ENCODE measurements around the gene SGPL1.

The SGPL1 gene

DNA sequence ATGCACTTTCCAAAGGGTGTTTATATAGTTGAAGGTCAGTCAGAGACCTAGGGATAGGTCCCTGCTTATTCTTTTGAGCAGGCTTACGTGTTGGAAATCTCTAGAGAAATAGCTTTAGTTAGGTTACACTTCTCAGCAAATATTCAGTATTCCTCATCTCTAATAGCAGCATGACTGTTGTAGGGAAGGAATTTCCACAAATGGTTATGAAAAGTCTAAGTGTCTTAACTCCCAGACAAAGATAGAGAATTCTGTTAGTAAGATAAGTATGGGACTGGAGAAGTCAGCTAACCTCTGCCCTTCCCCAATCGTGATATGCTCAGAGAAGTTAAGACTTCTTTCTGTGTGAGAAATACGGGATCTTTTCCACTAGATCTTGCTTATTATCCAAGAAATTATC, 16.5 kb downstream of the SGPL1 start:
- Histone ChIP-seq H3K4me3 (ENCODE audit: low read depth, low read length) (no peak overlapping the region), H4K8ac (ENCODE audit: low read depth, low read length) (no peak overlapping the region), H3K14ac (ENCODE audit: low read length) (no peak overlapping the region), H2AK5ac (ENCODE audit: low read length) (no peak overlapping the region), H2AFZ (ENCODE audit: insufficient read depth, low read length, poor library complexity) (no peak overlapping the region), H3K4me2 (ENCODE audit: low read length) (no peak overlapping the region), H3K23ac (ENCODE audit: low read length) (no peak overlapping the region), H4K12ac (ENCODE audit: low read depth, low read length) (no peak overlapping the region), H3K9me3 (ENCODE audit: insufficient read depth, low read depth, low read length) (no peaks in the 10 kb centered on the region), H3K18ac (ENCODE audit: low read length) (no peak overlapping the region), H3K4ac (ENCODE audit: low read depth, low read length) (no peak overlapping the region), H2BK120ac (ENCODE audit: insufficient read depth, low read length, poor library complexity) (no peak overlapping the region), H3K27me3 (ENCODE audit: insufficient read depth, low read length) (no peaks in the 10 kb centered on the region), H3K79me1 (ENCODE audit: low read length) (peaks cover 8% of the 10 kb centered on the region), H2BK5ac (ENCODE audit: low read depth, low read length, poor library complexity) (no peak overlapping the region), H4K91ac (ENCODE audit: low read depth, low read length) (no peak overlapping the region), H3K36me3 (ENCODE audit: control insufficient read depth in 1 of 2, insufficient read depth in 2 of 2, low read length in 2 of 2) (peaks cover 0 to 5% of the 10 kb centered on the region in 2 experiments), H3K27ac (ENCODE audit: low read depth, low read length) (peak overlapping the region; percentile 33), H3K4me1 (ENCODE audit: control insufficient read depth in 1 of 2, insufficient read depth in 2 of 2, low read length in 2 of 2) (peaks cover 18 to 31% of the 10 kb centered on the region in 2 experiments), H3K9ac (ENCODE audit: low read length) (no peak overlapping the region), H3K79me2 (ENCODE audit: control insufficient read depth, insufficient read depth, low read length, poor library complexity) (peaks cover 2% of the 10 kb centered on the region), H2BK12ac (ENCODE audit: low read length) (no peak overlapping the region)
- no peak for DNase-seq
- WGBS (ENCODE audit: extremely low coverage, insufficient coverage, insufficient read length): no CpG with 5 or more reads among the region's 3 CpGs

DNA sequence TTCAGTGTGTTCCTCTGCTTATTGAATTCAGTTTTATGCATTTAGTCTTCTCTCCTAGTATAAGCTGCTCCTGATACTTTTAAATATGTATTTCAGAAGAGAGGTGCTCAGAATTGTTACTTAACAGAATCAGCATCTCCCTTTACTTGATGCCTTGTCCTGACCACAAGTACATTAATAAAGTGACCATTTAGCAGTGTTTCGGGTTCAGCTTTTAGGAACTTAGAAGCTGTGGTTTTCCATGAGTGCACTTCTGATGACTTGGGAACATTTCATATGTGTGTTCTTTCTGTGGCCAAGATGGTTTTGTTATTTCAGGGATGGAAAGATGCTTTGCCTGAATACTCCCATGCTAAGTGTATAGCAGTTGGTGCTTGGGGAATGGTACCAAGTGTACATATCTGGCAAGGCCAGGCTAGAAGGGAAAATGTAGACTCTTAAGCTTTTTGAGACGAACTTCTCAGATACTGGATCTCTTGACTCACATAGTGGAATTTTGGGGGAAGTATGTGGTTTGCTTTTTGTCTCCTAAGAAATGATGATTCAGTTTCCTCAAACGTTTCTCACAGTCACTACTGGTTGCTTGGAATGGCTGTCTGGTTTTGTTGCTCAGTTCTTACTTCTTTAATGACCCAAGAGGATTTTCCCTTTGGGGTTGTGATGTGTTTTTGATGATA, 17.2 kb downstream of the SGPL1 start:
- Histone ChIP-seq H3K14ac (ENCODE audit: low read length) (peak overlapping the region; percentile 68), H4K91ac (ENCODE audit: low read depth, low read length) (no peak overlapping the region), H2BK120ac (ENCODE audit: insufficient read depth, low read length, poor library complexity) (no peak overlapping the region), H4K8ac (ENCODE audit: low read depth, low read length) (peak overlapping the region; percentile 39), H3K4me1 (ENCODE audit: control insufficient read depth in 1 of 2, insufficient read depth in 2 of 2, low read length in 2 of 2) (peaks cover 18 to 31% of the 10 kb centered on the region in 2 experiments), H2AFZ (ENCODE audit: insufficient read depth, low read length, poor library complexity) (no peak overlapping the region), H3K23ac (ENCODE audit: low read length) (no peak overlapping the region), H2AK5ac (ENCODE audit: low read length) (no peak overlapping the region), H3K18ac (ENCODE audit: low read length) (no peak overlapping the region), H3K4ac (ENCODE audit: low read depth, low read length) (peak overlapping the region; percentile 46), H3K79me2 (ENCODE audit: control insufficient read depth, insufficient read depth, low read length, poor library complexity) (peaks cover 2% of the 10 kb centered on the region), H3K9ac (ENCODE audit: low read length) (no peak overlapping the region), H2BK12ac (ENCODE audit: low read length) (peak overlapping the region; percentile 47), H3K27me3 (ENCODE audit: insufficient read depth, low read length) (no peaks in the 10 kb centered on the region), H2BK5ac (ENCODE audit: low read depth, low read length, poor library complexity) (no peak overlapping the region), H3K9me3 (ENCODE audit: insufficient read depth, low read depth, low read length) (no peaks in the 10 kb centered on the region), H3K79me1 (ENCODE audit: low read length) (peaks cover 8% of the 10 kb centered on the region), H3K36me3 (ENCODE audit: control insufficient read depth in 1 of 2, insufficient read depth in 2 of 2, low read length in 2 of 2) (peaks cover 0 to 6% of the 10 kb centered on the region in 2 experiments), H3K4me3 (ENCODE audit: low read depth, low read length) (no peak overlapping the region), H3K4me2 (ENCODE audit: low read length) (peak overlapping the region; percentile 16), H4K12ac (ENCODE audit: low read depth, low read length) (no peak overlapping the region), H3K27ac (ENCODE audit: low read depth, low read length) (peak overlapping the region; percentile 91)
- peak in 1 of 2 donors; percentile 50 for DNase-seq
- WGBS (ENCODE audit: extremely low coverage, insufficient coverage, insufficient read length): no CpG with 5 or more reads among the region's 3 CpGs

DNA sequence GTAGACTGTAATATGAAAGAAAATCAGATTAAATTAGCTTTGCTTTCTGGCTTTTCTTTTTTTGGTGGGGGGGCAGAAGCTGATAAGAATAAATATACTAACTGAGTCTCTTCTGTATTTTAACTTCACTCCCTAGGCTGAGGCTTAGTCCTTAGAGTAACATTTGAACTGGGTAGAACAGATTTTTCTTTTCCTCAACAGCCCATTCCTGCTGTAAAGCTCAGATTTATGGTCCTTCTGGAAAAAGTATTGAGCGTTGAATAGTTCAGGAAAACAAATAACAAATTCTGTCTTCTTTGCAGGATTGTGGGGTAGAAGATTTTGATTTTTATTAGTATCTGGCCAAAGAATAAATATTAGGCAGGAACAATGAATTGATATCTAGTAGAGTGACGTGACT, 17.9 kb downstream of the SGPL1 start:
- Histone ChIP-seq H3K27ac (ENCODE audit: low read depth, low read length) (no peak overlapping the region), H3K27me3 (ENCODE audit: insufficient read depth, low read length) (no peaks in the 10 kb centered on the region), H2AK5ac (ENCODE audit: low read length) (no peak overlapping the region), H3K79me2 (ENCODE audit: control insufficient read depth, insufficient read depth, low read length, poor library complexity) (no peaks in the 10 kb centered on the region), H4K12ac (ENCODE audit: low read depth, low read length) (no peak overlapping the region), H3K14ac (ENCODE audit: low read length) (no peak overlapping the region), H4K8ac (ENCODE audit: low read depth, low read length) (peak overlapping the region; percentile 16), H3K9ac (ENCODE audit: low read length) (no peak overlapping the region), H3K36me3 (ENCODE audit: control insufficient read depth in 1 of 2, insufficient read depth in 2 of 2, low read length in 2 of 2) (peaks cover 0 to 5% of the 10 kb centered on the region in 2 experiments), H3K9me3 (ENCODE audit: insufficient read depth, low read depth, low read length) (no peaks in the 10 kb centered on the region), H3K4me1 (ENCODE audit: control insufficient read depth in 1 of 2, insufficient read depth in 2 of 2, low read length in 2 of 2) (peaks cover 16 to 28% of the 10 kb centered on the region in 2 experiments), H2BK12ac (ENCODE audit: low read length) (no peak overlapping the region), H2AFZ (ENCODE audit: insufficient read depth, low read length, poor library complexity) (no peak overlapping the region), H3K79me1 (ENCODE audit: low read length) (peaks cover 7% of the 10 kb centered on the region), H3K4ac (ENCODE audit: low read depth, low read length) (no peak overlapping the region), H3K23ac (ENCODE audit: low read length) (no peak overlapping the region), H3K4me3 (ENCODE audit: low read depth, low read length) (no peak overlapping the region), H4K91ac (ENCODE audit: low read depth, low read length) (no peak overlapping the region), H3K18ac (ENCODE audit: low read length) (no peak overlapping the region), H2BK120ac (ENCODE audit: insufficient read depth, low read length, poor library complexity) (no peak overlapping the region), H2BK5ac (ENCODE audit: low read depth, low read length, poor library complexity) (no peak overlapping the region), H3K4me2 (ENCODE audit: low read length) (no peak overlapping the region)
- no CpG with 5 or more reads among the region's 2 CpGs for WGBS (ENCODE audit: extremely low coverage, insufficient coverage, insufficient read length)
- no peak for DNase-seq

DNA sequence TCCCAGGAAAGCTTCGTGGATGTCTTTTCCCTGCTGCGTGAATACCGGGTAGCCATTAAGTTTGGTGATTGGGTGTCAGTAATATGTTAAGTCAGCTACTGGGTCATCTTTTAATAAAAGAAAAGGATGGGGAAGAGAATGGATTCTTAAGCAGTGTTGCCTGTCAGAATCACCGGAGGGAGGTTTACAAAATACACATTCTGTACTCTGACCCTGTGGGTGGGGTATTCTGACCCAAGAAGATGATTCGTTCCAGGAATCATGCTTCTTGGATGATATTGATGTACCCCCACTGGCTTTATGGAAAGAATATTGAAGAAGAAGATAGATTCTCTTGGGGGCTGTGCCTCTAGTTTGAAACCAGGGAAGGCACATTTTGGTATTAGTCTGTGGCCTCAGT, 18.3 kb downstream of the SGPL1 start:
- Histone ChIP-seq H3K27me3 (ENCODE audit: insufficient read depth, low read length) (no peaks in the 10 kb centered on the region), H2AFZ (ENCODE audit: insufficient read depth, low read length, poor library complexity) (no peak overlapping the region), H3K36me3 (ENCODE audit: control insufficient read depth in 1 of 2, insufficient read depth in 2 of 2, low read length in 2 of 2) (peaks cover 0 to 5% of the 10 kb centered on the region in 2 experiments), H2BK5ac (ENCODE audit: low read depth, low read length, poor library complexity) (no peak overlapping the region), H2BK12ac (ENCODE audit: low read length) (no peak overlapping the region), H4K8ac (ENCODE audit: low read depth, low read length) (peak overlapping the region; percentile 16), H4K91ac (ENCODE audit: low read depth, low read length) (no peak overlapping the region), H3K9me3 (ENCODE audit: insufficient read depth, low read depth, low read length) (no peaks in the 10 kb centered on the region), H3K9ac (ENCODE audit: low read length) (no peak overlapping the region), H3K4me1 (ENCODE audit: control insufficient read depth in 1 of 2, insufficient read depth in 2 of 2, low read length in 2 of 2) (peaks cover 13 to 25% of the 10 kb centered on the region in 2 experiments), H4K12ac (ENCODE audit: low read depth, low read length) (no peak overlapping the region), H3K4ac (ENCODE audit: low read depth, low read length) (peak overlapping the region; percentile 30), H3K23ac (ENCODE audit: low read length) (no peak overlapping the region), H2BK120ac (ENCODE audit: insufficient read depth, low read length, poor library complexity) (no peak overlapping the region), H3K27ac (ENCODE audit: low read depth, low read length) (no peak overlapping the region), H3K79me1 (ENCODE audit: low read length) (peaks cover 7% of the 10 kb centered on the region), H3K4me2 (ENCODE audit: low read length) (no peak overlapping the region), H3K14ac (ENCODE audit: low read length) (no peak overlapping the region), H3K4me3 (ENCODE audit: low read depth, low read length) (no peak overlapping the region), H3K79me2 (ENCODE audit: control insufficient read depth, insufficient read depth, low read length, poor library complexity) (no peaks in the 10 kb centered on the region), H3K18ac (ENCODE audit: low read length) (no peak overlapping the region), H2AK5ac (ENCODE audit: low read length) (no peak overlapping the region)
- DNase-seq: no peak
- no CpG with 5 or more reads among the region's 5 CpGs for WGBS (ENCODE audit: extremely low coverage, insufficient coverage, insufficient read length)

Measured in trophoblast cell (in vitro differentiated cells and primary cell).